Upper lobe of left lung (tissue), 6 donors: ENCODE data around the gene DLG2. TPM values are rescaled to one million over a fixed set of nuclear protein-coding genes. Genes with fewer than 3 reads are reported as not detected.

Source experiments
- ATAC-seq, 2 donors: fragments of 200-7000 bp; cut with Tn5 transposase; one replicate each; pipeline ENCODE4 v1.9.1; 2022; ENCODE audit warnings: mild to moderate bottlenecking in 2 of 2, moderate library complexity in 2 of 2; ENCODE audit not compliant: low FRiP score in 2 of 2
- DNase-seq, 2 donors: peaks; one replicate each; pipeline ENCODE4 v3.0.0-alpha.2; 2019 to 2020
- H3K27ac ChIP-seq, 4 donors: fragments of 200-600 bp; sonication (generic); one replicate each; pipeline ENCODE4 v1.5.1; 2016 to 2019
- H3K27me3 ChIP-seq, 4 donors: fragments of 200-600 bp; sonication (generic); one replicate each; pipeline ENCODE4 v1.5.1; 2017 to 2019
- H3K36me3 ChIP-seq, 4 donors: fragments of 200-600 bp; sonication (generic); one replicate each; pipeline ENCODE4 v1.5.1; 2016 to 2019
- H3K4me1 ChIP-seq, 4 donors: fragments of 200-600 bp; sonication (generic); one replicate each; pipeline ENCODE4 v1.5.1; 2018 to 2019
- H3K4me3 ChIP-seq, 4 donors: fragments of 200-600 bp; sonication (generic); one replicate each; pipeline ENCODE4 v1.5.1; 2017 to 2019; ENCODE audit warnings: mild to moderate bottlenecking in 2 of 4, moderate library complexity in 1 of 4
- H3K9me3 ChIP-seq, 4 donors: fragments of 200-600 bp; sonication (generic); one replicate each; pipeline ENCODE4 v1.5.1; 2018 to 2019
- EP300 ChIP-seq, 4 donors: sonication (generic); formaldehyde crosslinking; IDR thresholded peaks; one replicate each; pipeline ENCODE4 v1.5.1; 2017; ENCODE audit warnings: antibody characterized with exemption in 4 of 4, control low read depth in 2 of 4
- POLR2A ChIP-seq, 4 donors: fragments of 450-650 bp; IDR thresholded peaks; one replicate each; pipeline ENCODE4 v1.5.1; 2016 to 2017; ENCODE audit warnings: antibody characterized with exemption in 4 of 4, mild to moderate bottlenecking in 2 of 4
- POLR2AphosphoS5 ChIP-seq, 2 donors: sonication (generic); formaldehyde crosslinking; IDR thresholded peaks; one replicate each; pipeline ENCODE4 v1.5.1; 2017; ENCODE audit warnings: antibody characterized with exemption in 2 of 2
- WGBS, 2 donors: methylation state at CpG; one replicate each; pipeline ENCODE4 v1.1.5; 2017 to 2018; 5-methylcytosine and 5-hydroxymethylcytosine counted together
- total RNA-seq, 6 donors: library from RNA; depleted of rRNA in 4 of 6; stranded (reverse); fragments of >200 nt in 4 of 6; gene quantifications; one replicate each; pipeline versions ENCODE4 v1.1.0 to v1.2.1, GENCODE V29; 2016 to 2021
- TF ChIP-seq, protein P1 (sequence below), 6 experiments: fragments of 450-650 bp in 4 of 6; fragments of 200-600 bp in 2 of 6; sonication (generic) in 2 of 6; IDR thresholded peaks; one replicate each; pipeline ENCODE4 v1.5.1; 2016 to 2019; ENCODE audit warnings: antibody characterized with exemption in 6 of 6
- donor health status: DM: no; HTN: no; CAD: no; lungs with moderate emphysema.
- donor health status: DM: no; HTN: yes; CAD: no; lungs with severe emphysema.

The DLG2 gene
- total RNA-seq, 6 donors from 2014 or later: 3.4 to 37.7 (median 9.1) TPM

DNA sequence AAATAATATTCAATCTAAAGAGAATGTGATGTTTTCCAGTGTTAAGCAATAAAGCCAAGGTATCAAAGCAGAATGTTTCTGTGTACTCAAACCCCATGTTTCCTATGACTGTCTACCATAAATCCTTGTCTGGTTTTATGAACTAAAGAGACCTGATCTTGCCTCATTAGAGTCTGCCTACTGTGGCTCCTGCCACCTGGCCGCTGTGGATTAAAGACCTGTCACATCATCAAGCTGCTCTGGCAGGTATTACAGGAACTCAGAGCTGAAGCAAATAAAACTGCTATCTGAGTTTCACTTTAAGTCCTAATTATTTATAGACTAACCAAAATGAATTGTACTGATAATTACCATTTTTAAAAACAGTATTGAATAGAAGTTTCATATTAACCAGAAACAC lies 2133.2 kb downstream of the DLG2 start:
- TF ChIP-seq POLR2AphosphoS5 (IDR thresholded peaks at IDR 0.05) (no peak), POLR2A (IDR thresholded peaks at IDR 0.05) (no peak), EP300 (IDR thresholded peaks at IDR 0.05) (no peak)
- TF ChIP-seq, protein P1, sequence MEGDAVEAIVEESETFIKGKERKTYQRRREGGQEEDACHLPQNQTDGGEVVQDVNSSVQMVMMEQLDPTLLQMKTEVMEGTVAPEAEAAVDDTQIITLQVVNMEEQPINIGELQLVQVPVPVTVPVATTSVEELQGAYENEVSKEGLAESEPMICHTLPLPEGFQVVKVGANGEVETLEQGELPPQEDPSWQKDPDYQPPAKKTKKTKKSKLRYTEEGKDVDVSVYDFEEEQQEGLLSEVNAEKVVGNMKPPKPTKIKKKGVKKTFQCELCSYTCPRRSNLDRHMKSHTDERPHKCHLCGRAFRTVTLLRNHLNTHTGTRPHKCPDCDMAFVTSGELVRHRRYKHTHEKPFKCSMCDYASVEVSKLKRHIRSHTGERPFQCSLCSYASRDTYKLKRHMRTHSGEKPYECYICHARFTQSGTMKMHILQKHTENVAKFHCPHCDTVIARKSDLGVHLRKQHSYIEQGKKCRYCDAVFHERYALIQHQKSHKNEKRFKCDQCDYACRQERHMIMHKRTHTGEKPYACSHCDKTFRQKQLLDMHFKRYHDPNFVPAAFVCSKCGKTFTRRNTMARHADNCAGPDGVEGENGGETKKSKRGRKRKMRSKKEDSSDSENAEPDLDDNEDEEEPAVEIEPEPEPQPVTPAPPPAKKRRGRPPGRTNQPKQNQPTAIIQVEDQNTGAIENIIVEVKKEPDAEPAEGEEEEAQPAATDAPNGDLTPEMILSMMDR (IDR thresholded peaks at IDR 0.05): no peak
- no peak overlapping the region for H3K27ac ChIP-seq
- no peaks in the 10 kb centered on the region for H3K9me3 ChIP-seq
- no peaks in the 10 kb centered on the region for H3K4me1 ChIP-seq
- H3K36me3 ChIP-seq: no peaks in the 10 kb centered on the region
- ATAC-seq (no peak), DNase-seq (no peak)
- no peak overlapping the region for H3K4me3 ChIP-seq
- no peaks in the 10 kb centered on the region for H3K27me3 ChIP-seq
- 80 to 82% methylated on average over 1 of the region's 1 CpG for WGBS, 2 donors

DNA sequence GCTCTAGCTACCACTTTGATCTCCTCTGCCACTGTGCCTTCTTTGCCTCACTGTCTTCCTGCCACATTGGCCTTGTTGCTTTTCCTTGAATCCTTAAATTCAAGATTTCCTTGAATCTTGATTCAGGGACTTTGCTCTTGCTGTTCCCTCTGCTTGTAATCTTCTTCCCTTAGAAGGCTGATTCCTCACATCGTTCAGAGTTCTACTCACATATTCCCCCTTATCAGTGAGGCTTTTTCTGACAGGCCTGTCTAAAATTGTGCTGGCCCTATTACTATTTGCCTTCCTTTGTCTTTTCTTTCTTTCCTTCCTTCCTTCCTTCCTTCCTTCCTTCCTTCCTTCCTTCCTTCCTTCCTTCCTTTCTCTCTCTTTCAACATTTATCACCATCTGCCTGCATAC lies 2134.1 kb downstream of the DLG2 start:
- H3K4me3 ChIP-seq: no peak overlapping the region
- 84 to 87% methylated on average over 1 of the region's 1 CpG for WGBS, 2 donors
- no peaks in the 10 kb centered on the region for H3K27me3 ChIP-seq
- DNase-seq (no peak), ATAC-seq (no peak)
- no peaks in the 10 kb centered on the region for H3K36me3 ChIP-seq
- TF ChIP-seq POLR2AphosphoS5 (IDR thresholded peaks at IDR 0.05): no peak
- TF ChIP-seq, protein P1 (IDR thresholded peaks at IDR 0.05): no peak
- no peak overlapping the region for H3K27ac ChIP-seq
- H3K9me3 ChIP-seq: no peaks in the 10 kb centered on the region
- H3K4me1 ChIP-seq: no peaks in the 10 kb centered on the region

GRCh38 chr11:83483808-83484207 lies 2143.3 kb downstream of the DLG2 start:
- Histone ChIP-seq H3K27ac (no peak overlapping the region), H3K4me3 (no peak overlapping the region), H3K36me3 (no peaks in the 10 kb centered on the region), H3K9me3 (no peaks in the 10 kb centered on the region), H3K27me3 (no peaks in the 10 kb centered on the region), H3K4me1 (no peaks in the 10 kb centered on the region)
- TF ChIP-seq POLR2AphosphoS5 (IDR thresholded peaks at IDR 0.05): no peak
- TF ChIP-seq EP300 (IDR thresholded peaks at IDR 0.05): no peak
- TF ChIP-seq, protein P1 (IDR thresholded peaks at IDR 0.05): no peak
- TF ChIP-seq POLR2A (IDR thresholded peaks at IDR 0.05): no peak
- DNase-seq (no peak), ATAC-seq (no peak)
- WGBS, 2 donors: 76 to 81% methylated on average over 6 of the region's 6 CpGs

GRCh38 chr11:83480811-83481210 lies 2146.3 kb downstream of the DLG2 start:
- 65 to 73% methylated on average over 3 of the region's 3 CpGs for WGBS, 2 donors
- Histone ChIP-seq H3K4me1 (no peaks in the 10 kb centered on the region), H3K4me3 (no peak overlapping the region), H3K27ac (no peak overlapping the region), H3K36me3 (no peaks in the 10 kb centered on the region), H3K9me3 (no peaks in the 10 kb centered on the region), H3K27me3 (no peaks in the 10 kb centered on the region)
- DNase-seq (no peak), ATAC-seq (no peak)
- TF ChIP-seq, protein P1 (IDR thresholded peaks at IDR 0.05): no peak
- TF ChIP-seq EP300 (IDR thresholded peaks at IDR 0.05) (no peak), POLR2AphosphoS5 (IDR thresholded peaks at IDR 0.05) (no peak), POLR2A (IDR thresholded peaks at IDR 0.05) (no peak)

- Histone ChIP-seq H3K4me1 (no peaks in the 10 kb centered on the region), H3K9me3 (no peaks in the 10 kb centered on the region), H3K27ac (no peak overlapping the region), H3K36me3 (no peaks in the 10 kb centered on the region), H3K27me3 (no peaks in the 10 kb centered on the region), H3K4me3 (no peak overlapping the region)
- ATAC-seq (no peak), DNase-seq (no peak)
- TF ChIP-seq, protein P1 (IDR thresholded peaks at IDR 0.05): no peak
- no peak for TF ChIP-seq POLR2AphosphoS5 (IDR thresholded peaks at IDR 0.05)
- TF ChIP-seq POLR2A (IDR thresholded peaks at IDR 0.05): no peak
- no peak for TF ChIP-seq EP300 (IDR thresholded peaks at IDR 0.05)
- 85 to 87% methylated on average over 8 of the region's 8 CpGs for WGBS, 2 donors
Measured at GRCh38 chr11:83480251-83480650, 2146.9 kb downstream of the DLG2 start.
